H9 (cell line): ENCODE results near the gene CNPY2. TPM values are rescaled to one million over a fixed set of nuclear protein-coding genes. Genes with fewer than 3 reads are reported as not detected.

Source experiments
- DNase-seq: peaks from one replicate; pipeline ENCODE4 v3.0.0-alpha.2; 2017
- H2AFZ ChIP-seq: one replicate; pipeline ENCODE4 v1.6.1; 2013; ENCODE audit warnings: mild to moderate bottlenecking, low read length, control low read depth, moderate library complexity
- H2AK5ac ChIP-seq: 2 replicates; pipeline ENCODE4 v1.6.1; 2013; ENCODE audit warnings: low read length, control low read depth, mixed read lengths; ENCODE audit not compliant: insufficient read length
- H2BK120ac ChIP-seq: one replicate; pipeline ENCODE4 v1.6.1; 2013; ENCODE audit warnings: low read depth, mild to moderate bottlenecking, low read length, control low read depth, inconsistent platforms; ENCODE audit not compliant: poor library complexity, severe bottlenecking
- H2BK12ac ChIP-seq: 2 replicates; pipeline ENCODE4 v1.6.1; 2013; ENCODE audit warnings: low read length, control low read depth, mixed read lengths, low read depth; ENCODE audit not compliant: insufficient read length
- H2BK15ac ChIP-seq: 2 replicates; pipeline ENCODE4 v1.6.1; 2013; ENCODE audit warnings: low read depth, low read length, control low read depth
- H2BK20ac ChIP-seq: one replicate; pipeline ENCODE4 v1.6.1; 2013; ENCODE audit warnings: low read depth, mild to moderate bottlenecking, low read length, control low read depth, inconsistent platforms; ENCODE audit not compliant: poor library complexity, severe bottlenecking
- H2BK5ac ChIP-seq: 2 replicates; pipeline ENCODE4 v1.6.1; 2013; ENCODE audit warnings: low read length, control low read depth, mixed read lengths; ENCODE audit not compliant: insufficient read length
- H3K14ac ChIP-seq: 2 replicates; pipeline ENCODE4 v1.6.1; 2013; ENCODE audit warnings: low read length, control low read depth; ENCODE audit not compliant: insufficient read depth
- H3K18ac ChIP-seq: 2 replicates; pipeline ENCODE4 v1.6.1; 2013; ENCODE audit warnings: low read depth, mild to moderate bottlenecking, mixed read lengths, low read length, control low read depth; ENCODE audit not compliant: insufficient read length
- H3K23ac ChIP-seq: 2 replicates; pipeline ENCODE4 v1.6.1; 2013; ENCODE audit warnings: low read length, control low read depth, mixed read lengths, low read depth; ENCODE audit not compliant: insufficient read length
- H3K23me2 ChIP-seq: 2 replicates; pipeline ENCODE4 v1.6.1; 2013; ENCODE audit warnings: low read depth, mild to moderate bottlenecking, mixed read lengths, low read length, control low read depth; ENCODE audit not compliant: insufficient read length, poor library complexity, severe bottlenecking
- H3K27ac ChIP-seq: 2 replicates; pipeline ENCODE4 v1.5.1; 2013; ENCODE audit warnings: low read length, control low read depth, mixed read lengths, low read depth; ENCODE audit not compliant: insufficient read length
- H3K27me3 ChIP-seq: 2 replicates; pipeline ENCODE4 v1.6.1; 2013; ENCODE audit warnings: low read length, control low read depth, inconsistent platforms; ENCODE audit not compliant: insufficient read depth
- H3K4ac ChIP-seq: 2 replicates; pipeline ENCODE4 v1.6.1; 2013; ENCODE audit warnings: low read depth, mild to moderate bottlenecking, control low read depth, inconsistent platforms, low read length, moderate library complexity
- H3K4me1 ChIP-seq: 2 replicates; pipeline ENCODE4 v1.6.1; 2013; ENCODE audit warnings: low read length, control low read depth, inconsistent platforms; ENCODE audit not compliant: insufficient read depth
- H3K4me2 ChIP-seq: 2 replicates; pipeline ENCODE4 v1.6.1; 2013; ENCODE audit warnings: low read length, control low read depth, mixed read lengths; ENCODE audit not compliant: insufficient read length, insufficient read depth
- H3K56ac ChIP-seq: 2 replicates; pipeline ENCODE4 v1.6.1; 2013; ENCODE audit warnings: low read depth, mild to moderate bottlenecking, mixed read lengths, low read length, control low read depth; ENCODE audit not compliant: insufficient read length
- H3K79me1 ChIP-seq: 2 replicates; pipeline ENCODE4 v1.6.1; 2013; ENCODE audit warnings: low read depth, mild to moderate bottlenecking, moderate library complexity, low read length, control low read depth, inconsistent platforms; ENCODE audit not compliant: insufficient read depth, poor library complexity, severe bottlenecking
- H3K79me2 ChIP-seq: 2 replicates; pipeline ENCODE4 v1.6.1; 2013; ENCODE audit warnings: low read length, control low read depth, inconsistent platforms; ENCODE audit not compliant: insufficient read depth
- H3K9ac ChIP-seq: 2 replicates; pipeline ENCODE4 v1.6.1; 2013; ENCODE audit warnings: low read length, control low read depth, mixed read lengths; ENCODE audit not compliant: insufficient read length; ENCODE audit errors: extremely low read depth
- H3K9me3 ChIP-seq: one replicate; pipeline ENCODE4 v1.6.1; 2013; ENCODE audit warnings: low read depth, low read length, inconsistent platforms; ENCODE audit not compliant: control insufficient read depth
- H3T11ph ChIP-seq: one replicate; pipeline ENCODE4 v1.6.1; 2013; ENCODE audit warnings: mild to moderate bottlenecking, low read length, control low read depth, inconsistent platforms
- H4K20me1 ChIP-seq: one replicate; pipeline ENCODE4 v1.6.1; 2013; ENCODE audit not compliant: control insufficient read depth, insufficient read length, insufficient read depth
- H4K5ac ChIP-seq: 2 replicates; pipeline ENCODE4 v1.6.1; 2013; ENCODE audit warnings: low read depth, mild to moderate bottlenecking, mixed read lengths, low read length, control low read depth; ENCODE audit not compliant: insufficient read length
- H4K8ac ChIP-seq: replicated peaks from 2 replicates; pipeline ENCODE4 v1.6.1; 2013; ENCODE audit warnings: low read length, control low read depth, mixed read lengths, low read depth; ENCODE audit not compliant: insufficient read length
- H4K91ac ChIP-seq: 2 replicates; pipeline ENCODE4 v1.6.1; 2013; ENCODE audit warnings: low read depth, mild to moderate bottlenecking, moderate library complexity, mixed read lengths, low read length, control low read depth; ENCODE audit not compliant: insufficient read length
- H3K27ac Mint-ChIP-seq, 3 experiments: 2 replicates in 2 of 3; 3 replicates in 1 of 3; pipeline ENCODE4 v1.8.0; 2020 to 2021; ENCODE audit warnings: mixed read lengths in 3 of 3, mild to moderate bottlenecking in 1 of 3, moderate library complexity in 1 of 3
- H3K27me3 Mint-ChIP-seq: 2 replicates; pipeline ENCODE4 v1.8.0; 2021; ENCODE audit warnings: low read depth, mild to moderate bottlenecking, moderate library complexity, mixed read lengths
- H3K36me3 Mint-ChIP-seq, 3 experiments: 2 replicates in 2 of 3; 3 replicates in 1 of 3; pipeline ENCODE4 v1.8.0; 2020 to 2021; ENCODE audit warnings: low read depth in 3 of 3, mixed read lengths in 3 of 3; ENCODE audit not compliant: insufficient read depth in 1 of 3
- H3K4me1 Mint-ChIP-seq, 2 experiments: 2 replicates each; pipeline ENCODE4 v1.8.0; 2020; ENCODE audit warnings: mixed read lengths in 2 of 2
- H3K4me3 Mint-ChIP-seq, 2 experiments: 2 replicates in 1 of 2; 3 replicates in 1 of 2; pipeline ENCODE4 v1.8.0; 2020 to 2021; ENCODE audit warnings: mild to moderate bottlenecking in 2 of 2, mixed read lengths in 2 of 2, moderate library complexity in 1 of 2
- H3K9me3 Mint-ChIP-seq, 2 experiments: 2 replicates in 1 of 2; 3 replicates in 1 of 2; pipeline ENCODE4 v1.8.0; 2020; ENCODE audit warnings: mild to moderate bottlenecking in 2 of 2, mixed read lengths in 2 of 2, moderate library complexity in 1 of 2
- CTCF ChIP-seq: fragments of 200-600 bp; sonication (generic); conservative IDR thresholded peaks from 3 replicates; pipeline ENCODE4 v1.8.0; 2021; ENCODE audit warnings: antibody characterized with exemption, mild to moderate bottlenecking
- WGBS: extraction: QIAGEN DNeasy Blood & Tissue Kit; methylation state at CpG from one replicate; pipeline ENCODE4 v1.1.7; 2013; ENCODE audit warnings: missing lambda C conversion rate, low lambda C conversion rate, mixed read lengths; ENCODE audit not compliant: insufficient read length; ENCODE audit errors: extremely low coverage; 5-methylcytosine and 5-hydroxymethylcytosine counted together
- total RNA-seq: library from RNA; stranded (reverse); gene quantifications from 2 replicates; pipeline ENCODE4 v1.2.1, GENCODE V29; 2021

CNPY2 gene
- total RNA-seq, 1 experiment from 2014 or later: 221 TPM

- H2AFZ ChIP-seq: no peak overlapping the region
Measured at GRCh38 chr12:56297400-56297799, 18.4 kb downstream of the CNPY2 start.

More at GRCh38 chr12:56297400-56297799, 18.4 kb downstream of the CNPY2 start:
- Histone ChIP-seq H3K14ac (no peak overlapping the region), H2BK15ac (no peak overlapping the region), H3K4me1 (no peaks in the 10 kb centered on the region; the same call in 1 of the 2 replicates), H3K4me2 (no peak overlapping the region), H3K56ac (no peak overlapping the region), H3K27me3 (no peaks in the 10 kb centered on the region), H3K23ac (no peak overlapping the region), H3K9me3 (no peaks in the 10 kb centered on the region), H2BK120ac (no peak overlapping the region), H2BK20ac (no peak overlapping the region), H3K27ac (no peak overlapping the region), H3K9ac (no peak overlapping the region), H2BK5ac (no peak overlapping the region), H4K91ac (no peak overlapping the region), H3K18ac (no peak overlapping the region), H3K79me1 (peaks cover 15% of the 10 kb centered on the region), H2BK12ac (no peak overlapping the region), H3K23me2 (peaks cover 11% of the 10 kb centered on the region), H3K4ac (no peak overlapping the region), H4K5ac (no peak overlapping the region), H3K79me2 (peaks cover 19% of the 10 kb centered on the region; the same call in 1 of the 2 replicates), H4K8ac (no peak overlapping the region), H4K20me1 (no peaks in the 10 kb centered on the region), H3T11ph (no peak overlapping the region), H2AK5ac (no peak overlapping the region)
- H3K4me1 Mint-ChIP-seq: peaks cover 15 to 19% of the 10 kb centered on the region in 2 experiments
- H3K27me3 Mint-ChIP-seq: no peaks in the 10 kb centered on the region
- DNase-seq: no peak
- WGBS: no CpG with 5 or more reads among the region's 8 CpGs
- H3K9me3 Mint-ChIP-seq: no peaks in the 10 kb centered on the region
- no peak overlapping the region for H3K4me3 Mint-ChIP-seq
- H3K36me3 Mint-ChIP-seq: peaks cover 4 to 44% (median 14%) of the 10 kb centered on the region in 3 experiments; a peak in 6 of 7 replicates
- TF ChIP-seq CTCF: no peak
- peak overlapping the region in 1 of 3 experiments; percentile 70; a peak in 1 of 7 replicates for H3K27ac Mint-ChIP-seq
